GM12875 (cell line): ENCODE results near the gene DPY30.

Experiments
- H3K4me3 ChIP-seq: one replicate; pipeline ENCODE4 v1.5.1; 2011; ENCODE audit warnings: low read depth, low read length, control low read depth
- CTCF ChIP-seq: IDR thresholded peaks from 2 replicates; pipeline ENCODE4 v1.5.1; 2011; ENCODE audit warnings: low read depth, mild to moderate bottlenecking, control low read depth, inconsistent platforms, low read length, moderate library complexity, borderline replicate concordance; ENCODE audit not compliant: insufficient read depth

Gene DPY30

GRCh38 chr2:32005371-32005976, 34.1 kb downstream of the DPY30 start:
- H3K4me3 ChIP-seq, result no peak overlapping the region
- TF ChIP-seq CTCF, result no peak

- no peak for TF ChIP-seq CTCF
- no peak overlapping the region for H3K4me3 ChIP-seq
Observed at GRCh38 chr2:32003791-32004190, 35.8 kb downstream of the DPY30 start.

GRCh38 chr2:32002406-32002805, 37.2 kb downstream of the DPY30 start:
- no peak overlapping the region for H3K4me3 ChIP-seq
- TF ChIP-seq CTCF, result no peak

- H3K4me3 ChIP-seq, result no peak overlapping the region
- no peak for TF ChIP-seq CTCF
Observed at GRCh38 chr2:31999438-31999837, 40.2 kb downstream of the DPY30 start.

- no peak overlapping the region for H3K4me3 ChIP-seq
- no peak for TF ChIP-seq CTCF
Observed at GRCh38 chr2:31998731-31999383, 40.7 kb downstream of the DPY30 start.

- TF ChIP-seq CTCF, result no peak
- H3K4me3 ChIP-seq, result no peak overlapping the region
Observed at GRCh38 chr2:31997653-31998052, 42.0 kb downstream of the DPY30 start.

- no peak overlapping the region for H3K4me3 ChIP-seq
- TF ChIP-seq CTCF, result no peak
Observed at GRCh38 chr2:31996571-31997150, 42.9 kb downstream of the DPY30 start.
